K562 (cell line): ENCODE measurements around the gene SMIM22. TPM values are rescaled to one million over a fixed set of nuclear protein-coding genes. Genes with fewer than 3 reads are reported as not detected.

Experiments used
- ATAC-seq: fragments of 200-7000 bp; cut with Tn5 transposase; 3 replicates; pipeline ENCODE4 v1.9.1; 2020; ENCODE audit warnings: moderate library complexity
- BruUV-seq: library from RNA; stranded (reverse); fragments of 400-500 nt; replicated peaks from 2 replicates; lab custom pipeline; 2021; lab: Mats Ljungman, UMichigan
- CTCF ChIA-PET: fragments of 300-600 bp; formaldehyde crosslinking; extraction: SDS; loops from one replicate; lab custom pipeline; 2021; ENCODE audit warnings: low intra/inter-chr PET ratio; lab: Yijun Ruan, JAX
- POLR2A ChIA-PET: fragments of 300-600, 350-650 bp; sonication (Branson Sonifier 250); formaldehyde crosslinking; extraction: SDS; loops from one replicate; lab custom pipeline; 2021; ENCODE audit warnings: antibody characterized with exemption, inconsistent platforms; lab: Yijun Ruan, JAX
- DNase-seq, 4 experiments: peaks; one replicate each; pipeline versions ENCODE4 v3.0.0 to v3.0.0-alpha.2; 2011 to 2018; ENCODE audit warnings: low spot score in 3 of 4, mixed read lengths in 3 of 4; ENCODE audit errors: extremely low read depth in 1 of 4
- FAIRE-seq: peaks from 2 replicates; lab custom pipeline; 2011; peaks lifted over from hg19 to GRCh38; lab: Jason Lieb, UNC
- H2AFZ ChIP-seq: 2 replicates; pipeline ENCODE4 v1.6.0; 2011; ENCODE audit warnings: low read depth, low read length, control low read depth, inconsistent platforms
- H3K27ac ChIP-seq: fragments of 200-600 bp; 3 replicates; pipeline ENCODE4 v1.8.0; 2011; ENCODE audit warnings: low read depth, mild to moderate bottlenecking, control low read depth, inconsistent platforms, low read length, moderate library complexity, mixed read lengths; ENCODE audit errors: extremely low read depth
- H3K27me3 ChIP-seq, 2 experiments: fragments of 300-600 bp in 1 of 2; 2 replicates in 1 of 2; 3 replicates in 1 of 2; pipeline versions ENCODE4 v1.6.0 to v1.8.0; 2011; ENCODE audit warnings: inconsistent platforms in 2 of 2, low read length in 2 of 2, mild to moderate bottlenecking in 1 of 2, mixed read lengths in 1 of 2, moderate library complexity in 1 of 2; ENCODE audit not compliant: control insufficient read depth in 2 of 2, insufficient read depth in 2 of 2
- H3K36me3 ChIP-seq: fragments of 300-600 bp; 3 replicates; pipeline ENCODE4 v1.8.0; 2011; ENCODE audit warnings: mild to moderate bottlenecking, low read length, inconsistent platforms; ENCODE audit not compliant: control insufficient read depth, insufficient read depth
- H3K4me1 ChIP-seq, 2 experiments: fragments of 200-600 bp in 1 of 2; replicated peaks in 1 of 2; 2 replicates in 1 of 2; 3 replicates in 1 of 2; pipeline versions ENCODE4 v1.5.1 to v1.8.0; 2011; ENCODE audit warnings: inconsistent platforms in 2 of 2, low read length in 2 of 2, mild to moderate bottlenecking in 1 of 2, mixed read lengths in 1 of 2, moderate library complexity in 1 of 2; ENCODE audit not compliant: control insufficient read depth in 2 of 2, insufficient read depth in 2 of 2
- H3K4me2 ChIP-seq: 2 replicates; pipeline ENCODE4 v1.6.1; 2011; ENCODE audit warnings: low read length, control low read depth, inconsistent platforms, mixed read lengths; ENCODE audit not compliant: insufficient read depth
- H3K4me3 ChIP-seq: fragments of 200-600 bp; sonication (generic), shearing (Covaris generic); 2 replicates; pipeline ENCODE4 v1.5.1; 2016; ENCODE audit warnings: control low read depth, inconsistent platforms
- H3K79me2 ChIP-seq: fragments of 200-600 bp; 3 replicates; pipeline ENCODE4 v1.8.0; 2011; ENCODE audit warnings: low read length, inconsistent platforms; ENCODE audit not compliant: control insufficient read depth, insufficient read depth
- H3K9ac ChIP-seq, 2 experiments: 2 replicates each; pipeline versions ENCODE4 v1.6.0 to v1.6.1; 2011; ENCODE audit warnings: low read depth in 2 of 2, low read length in 2 of 2, control low read depth in 1 of 2, inconsistent platforms in 1 of 2, mild to moderate bottlenecking in 1 of 2, mixed read lengths in 1 of 2; ENCODE audit not compliant: insufficient read depth in 1 of 2
- H3K9me1 ChIP-seq: one replicate; pipeline ENCODE4 v1.6.0; 2011; ENCODE audit warnings: inconsistent platforms, mild to moderate bottlenecking, low read length, moderate library complexity; ENCODE audit not compliant: control insufficient read depth, insufficient read depth
- H3K9me3 ChIP-seq: replicated peaks from 2 replicates; pipeline ENCODE4 v1.5.1; 2011; ENCODE audit warnings: low read depth, low read length, inconsistent platforms; ENCODE audit not compliant: control insufficient read depth, insufficient read depth
- H4K20me1 ChIP-seq: replicated peaks from 2 replicates; pipeline ENCODE4 v1.6.1; 2011; ENCODE audit warnings: low read length, inconsistent platforms, mixed read lengths; ENCODE audit not compliant: control insufficient read depth, insufficient read depth
- CEBPG ChIP-seq, 3 experiments: fragments of 200-800 bp in 1 of 3; sonication (Bioruptor generic) in 1 of 3; sonication (generic) in 1 of 3; formaldehyde crosslinking in 1 of 3; IDR thresholded peaks in 2 of 3; conservative IDR thresholded peaks in 1 of 3; 2 replicates each; pipeline versions ENCODE4 v1.6.1 to v1.8.0; 2016 to 2022; ENCODE audit warnings: missing compliant biosample characterization in 2 of 3, missing genetic modification characterization in 2 of 3, mild to moderate bottlenecking in 1 of 3, missing genetic modification reagents in 1 of 3
- EWSR1 ChIP-seq: fragments of 450-650 bp; IDR thresholded peaks from 2 replicates; pipeline ENCODE4 v1.6.1; 2018; ENCODE audit warnings: borderline replicate concordance, mild to moderate bottlenecking, low read depth, moderate library complexity; ENCODE audit not compliant: partially characterized antibody
- WGBS: fragments of 100-300 bp; shearing (Covaris generic); methylation state at CpG from one replicate; pipeline ENCODE4 v1.1.6; 2016; ENCODE audit warnings: low coverage, mixed read lengths; ENCODE audit not compliant: insufficient coverage; ENCODE audit errors: missing lambda C conversion rate; 5-methylcytosine and 5-hydroxymethylcytosine counted together
- in situ Hi-C: fragments of 300-500 bp; cut with MboI; formaldehyde crosslinking; loops from 4 replicates; pipeline ENCODE4 v1.15.0; 2018; ENCODE audit warnings: inconsistent platforms, mixed read lengths
- intact Hi-C: fragments of 100-400 bp; cut with micrococcal nuclease; formaldehyde crosslinking; loops from 2 replicates; pipeline ENCODE4 v1.14.2; 2022
- polyA plus RNA-seq, 8 experiments: library from polyadenylated mRNA; depleted of rRNA in 4 of 8; stranded (reverse) in 5 of 8; unstranded in 3 of 8; fragments of >200 nt; fragmentation: Nextera tagmentation in 2 of 8; fragmentation: Illumina TruSeq in 1 of 8; extraction: Ambion mirVana in 2 of 8; extraction: Trizol in 1 of 8; gene quantifications; 2 replicates each; pipeline versions ENCODE4 v1.2.1 to v1.2.3, GENCODE V29; 2011 to 2014; ENCODE audit warnings: inconsistent platforms in 1 of 8, missing spikeins in 1 of 8
- total RNA-seq, 7 experiments: library from RNA; depleted of rRNA in 6 of 7; stranded (reverse); fragments of >200 nt in 6 of 7; fragmentation: Illumina TruSeq in 2 of 7; extraction: Trizol in 2 of 7; gene quantifications; 2 replicates each; pipeline versions ENCODE4 v1.2.1 to v1.2.3, GENCODE V29; 2011 to 2021; ENCODE audit warnings: low replicate concordance in 1 of 7
- TF ChIP-seq, protein P1 (sequence below), 2 experiments: fragments of 450-650 bp in 1 of 2; sonication (generic) in 1 of 2; formaldehyde crosslinking in 1 of 2; IDR thresholded peaks in 1 of 2; conservative IDR thresholded peaks in 1 of 2; 2 replicates each; pipeline versions ENCODE4 v1.6.1 to v1.8.1; 2016 to 2023; ENCODE audit warnings: mild to moderate bottlenecking in 2 of 2, moderate library complexity in 2 of 2, inconsistent platforms in 1 of 2, missing genetic modification reagents in 1 of 2

SMIM22 gene
- total and polyA plus RNA-seq, 9 of the 15 experiments (the other 6 are each of a cell fraction or from before 2014, with no cell fraction given) = not detected

DNA sequence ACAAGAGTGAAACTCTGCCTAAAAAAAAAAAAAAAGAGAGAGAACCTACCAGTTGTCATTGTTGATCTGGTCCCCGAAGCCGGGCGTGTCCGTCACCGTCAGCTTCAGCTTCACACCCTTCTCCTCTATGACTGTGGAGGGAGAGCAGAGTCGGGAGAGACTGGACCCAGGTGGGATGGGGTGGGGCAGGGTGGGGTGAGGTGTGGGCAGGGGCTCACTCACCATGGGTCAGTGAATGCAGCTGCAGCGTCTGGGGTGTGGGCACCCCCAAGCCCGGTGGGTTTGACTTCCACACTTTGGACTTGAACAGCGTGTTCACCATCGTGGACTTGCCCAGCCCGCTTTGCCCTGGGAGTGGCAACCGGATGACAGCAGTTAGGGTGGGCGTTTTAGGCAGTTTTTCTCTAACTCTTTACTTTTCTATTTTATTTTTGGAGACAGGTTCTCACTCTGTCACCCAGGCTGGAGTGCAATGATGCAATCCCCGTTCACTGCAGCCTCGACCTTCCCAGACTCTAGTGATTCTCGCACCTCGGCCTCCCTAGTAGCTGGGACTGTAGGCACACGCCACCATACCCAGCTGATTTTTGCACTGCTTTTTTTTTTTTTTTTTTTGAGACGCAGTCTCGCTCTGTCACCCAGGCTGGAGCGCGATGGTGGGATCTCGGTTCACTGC lies 9.3 kb upstream of the SMIM22 start:
- peaks cover 19 to 38% of the 10 kb centered on the region in 2 experiments; a peak in 4 of 5 replicates for H3K4me1 ChIP-seq
- TF ChIP-seq, protein P1, sequence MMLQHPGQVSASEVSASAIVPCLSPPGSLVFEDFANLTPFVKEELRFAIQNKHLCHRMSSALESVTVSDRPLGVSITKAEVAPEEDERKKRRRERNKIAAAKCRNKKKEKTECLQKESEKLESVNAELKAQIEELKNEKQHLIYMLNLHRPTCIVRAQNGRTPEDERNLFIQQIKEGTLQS (IDR thresholded peaks at IDR 0.05) = peak; percentile 49
- TF ChIP-seq, protein P1 (CRISPR knock-in tag; conservative IDR thresholded peaks at IDR 0.05) = no peak
- TF ChIP-seq EWSR1 = no peak
- TF ChIP-seq CEBPG (CRISPR knock-in tag; IDR thresholded peaks at IDR 0.05) = 0 out of 2 replicates have a peak, but pooled peaks have one; percentile 33
- TF ChIP-seq CEBPG (tag; conservative IDR thresholded peaks at IDR 0.05 in 1 of 2, IDR thresholded peaks at IDR 0.05 in 1 of 2) = no peak
- no peak overlapping the region for H3K9ac ChIP-seq
- no peak overlapping the region for H3K4me2 ChIP-seq
- POLR2A ChIA-PET = interaction anchor here (1.2 kb wide), 1 partner anchor 127 kb away, joined by 3 read pairs; no protein-coding TSS in a partner anchor
- H3K36me3 ChIP-seq = no peaks in the 10 kb centered on the region
- no peaks in the 10 kb centered on the region for H3K9me3 ChIP-seq
- no peak overlapping the region for H2AFZ ChIP-seq
- H3K9me1 ChIP-seq = no peaks in the 10 kb centered on the region
- intact Hi-C loops (no loop called here), in situ Hi-C loops (no loop called here)
- no peaks in the 10 kb centered on the region for H3K27me3 ChIP-seq
- 62% methylated on average over 16 of the region's 23 CpGs for WGBS
- ATAC-seq = no peak
- H4K20me1 ChIP-seq = no peaks in the 10 kb centered on the region
- CTCF ChIA-PET = no interaction called here
- H3K4me3 ChIP-seq = no peak overlapping the region
- no peak for FAIRE-seq
- no peak overlapping the region for H3K27ac ChIP-seq
- no peaks in the 10 kb centered on the region for H3K79me2 ChIP-seq
- no peak for DNase-seq
- no TSS peak for BruUV-seq
